Osteoblast (primary cell): ENCODE measurements around the gene NUMA1. TPM values are rescaled to one million over a fixed set of nuclear protein-coding genes. Genes with fewer than 3 reads are reported as not detected.

ENCODE experiments used
- DNase-seq: peaks from one replicate; pipeline ENCODE4 v3.0.0; 2011; ENCODE audit warnings: low spot score, mixed read lengths; ENCODE audit not compliant: insufficient read length; ENCODE audit errors: missing footprints
- H2AFZ ChIP-seq: 2 replicates; pipeline ENCODE4 v1.6.0; 2011; ENCODE audit warnings: mild to moderate bottlenecking, low read length
- H3K27ac ChIP-seq: 2 replicates; pipeline ENCODE4 v1.5.1; 2011; ENCODE audit warnings: mild to moderate bottlenecking, low read depth, low read length, moderate library complexity
- H3K27me3 ChIP-seq: 2 replicates; pipeline ENCODE4 v1.6.0; 2012; ENCODE audit warnings: mild to moderate bottlenecking, control low read depth, inconsistent platforms, low read length, moderate library complexity; ENCODE audit not compliant: insufficient read depth
- H3K36me3 ChIP-seq: 2 replicates; pipeline ENCODE4 v1.5.1; 2011; ENCODE audit warnings: mild to moderate bottlenecking, low read length, control low read depth, moderate library complexity; ENCODE audit not compliant: insufficient read depth
- H3K4me1 ChIP-seq: 2 replicates; pipeline ENCODE4 v1.5.1; 2011; ENCODE audit warnings: mild to moderate bottlenecking, low read length, control low read depth, moderate library complexity; ENCODE audit not compliant: insufficient read depth
- H3K4me2 ChIP-seq: 2 replicates; pipeline ENCODE4 v1.6.0; 2011; ENCODE audit warnings: mild to moderate bottlenecking, low read length; ENCODE audit not compliant: insufficient read depth
- H3K4me3 ChIP-seq: fragments of 200-600 bp; sonication (generic); 3 replicates; pipeline ENCODE4 v1.5.1; 2012; ENCODE audit warnings: mild to moderate bottlenecking, low read length, inconsistent platforms; ENCODE audit not compliant: insufficient read depth
- H3K79me2 ChIP-seq: 2 replicates; pipeline ENCODE4 v1.6.0; 2012; ENCODE audit warnings: mild to moderate bottlenecking, low read length, control low read depth, inconsistent platforms; ENCODE audit not compliant: insufficient read depth
- H3K9me3 ChIP-seq: 2 replicates; pipeline ENCODE4 v1.5.1; 2011; ENCODE audit warnings: low read depth, low read length, control low read depth
- H4K20me1 ChIP-seq: 2 replicates; pipeline ENCODE4 v1.6.0; 2012; ENCODE audit warnings: mild to moderate bottlenecking, low read length, control low read depth; ENCODE audit not compliant: insufficient read depth
- total RNA-seq: library from RNA; depleted of rRNA; stranded (reverse); fragments of >200 nt; gene quantifications from 2 replicates; pipeline ENCODE4 v1.2.3, GENCODE V29; 2012
- TF ChIP-seq, protein P1 (sequence below): IDR thresholded peaks from 2 replicates; pipeline ENCODE4 v1.5.1; 2011; ENCODE audit warnings: mild to moderate bottlenecking, low read depth, low read length, moderate library complexity; ENCODE audit errors: extremely low read depth

Gene NUMA1
- total RNA-seq, 1 donor, result 176 TPM

DNA sequence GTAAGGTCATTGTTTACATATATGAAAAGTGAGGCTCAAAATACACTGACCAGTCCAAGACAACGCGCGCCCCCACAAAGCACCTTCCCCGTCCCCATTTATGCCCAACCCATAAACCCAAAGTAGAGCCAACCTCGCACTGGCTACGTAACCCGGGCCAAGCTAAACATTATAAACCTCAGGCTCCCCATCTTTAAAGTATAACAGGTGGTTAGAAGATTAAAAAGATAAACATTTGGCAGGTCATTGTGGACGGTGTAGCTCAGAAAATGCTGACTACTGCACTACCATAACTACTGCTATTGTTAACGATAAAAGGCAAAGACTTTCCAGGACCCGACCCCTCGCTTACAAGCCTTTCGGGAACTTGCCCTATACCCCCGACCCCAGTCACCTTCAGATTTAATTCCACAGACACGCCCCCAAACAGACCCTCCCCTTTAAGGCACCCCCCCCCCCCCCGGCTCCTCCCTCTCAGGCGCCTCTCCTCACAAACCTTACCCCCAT lies 470 bp downstream of the NUMA1 start:
- Histone ChIP-seq H3K79me2 (peaks cover 51% of the 10 kb centered on the region), H4K20me1 (no peaks in the 10 kb centered on the region), H3K9me3 (no peaks in the 10 kb centered on the region), H3K4me3 (peak overlapping the region; percentile 92), H3K4me1 (peaks cover 20% of the 10 kb centered on the region), H3K4me2 (peak overlapping the region; percentile 99), H3K36me3 (no peaks in the 10 kb centered on the region), H3K27ac (peak overlapping the region; percentile 75), H2AFZ (peak overlapping the region; percentile 83), H3K27me3 (no peaks in the 10 kb centered on the region)
- DNase-seq, result no peak
- TF ChIP-seq, protein P1, sequence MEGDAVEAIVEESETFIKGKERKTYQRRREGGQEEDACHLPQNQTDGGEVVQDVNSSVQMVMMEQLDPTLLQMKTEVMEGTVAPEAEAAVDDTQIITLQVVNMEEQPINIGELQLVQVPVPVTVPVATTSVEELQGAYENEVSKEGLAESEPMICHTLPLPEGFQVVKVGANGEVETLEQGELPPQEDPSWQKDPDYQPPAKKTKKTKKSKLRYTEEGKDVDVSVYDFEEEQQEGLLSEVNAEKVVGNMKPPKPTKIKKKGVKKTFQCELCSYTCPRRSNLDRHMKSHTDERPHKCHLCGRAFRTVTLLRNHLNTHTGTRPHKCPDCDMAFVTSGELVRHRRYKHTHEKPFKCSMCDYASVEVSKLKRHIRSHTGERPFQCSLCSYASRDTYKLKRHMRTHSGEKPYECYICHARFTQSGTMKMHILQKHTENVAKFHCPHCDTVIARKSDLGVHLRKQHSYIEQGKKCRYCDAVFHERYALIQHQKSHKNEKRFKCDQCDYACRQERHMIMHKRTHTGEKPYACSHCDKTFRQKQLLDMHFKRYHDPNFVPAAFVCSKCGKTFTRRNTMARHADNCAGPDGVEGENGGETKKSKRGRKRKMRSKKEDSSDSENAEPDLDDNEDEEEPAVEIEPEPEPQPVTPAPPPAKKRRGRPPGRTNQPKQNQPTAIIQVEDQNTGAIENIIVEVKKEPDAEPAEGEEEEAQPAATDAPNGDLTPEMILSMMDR, result no peak

DNA sequence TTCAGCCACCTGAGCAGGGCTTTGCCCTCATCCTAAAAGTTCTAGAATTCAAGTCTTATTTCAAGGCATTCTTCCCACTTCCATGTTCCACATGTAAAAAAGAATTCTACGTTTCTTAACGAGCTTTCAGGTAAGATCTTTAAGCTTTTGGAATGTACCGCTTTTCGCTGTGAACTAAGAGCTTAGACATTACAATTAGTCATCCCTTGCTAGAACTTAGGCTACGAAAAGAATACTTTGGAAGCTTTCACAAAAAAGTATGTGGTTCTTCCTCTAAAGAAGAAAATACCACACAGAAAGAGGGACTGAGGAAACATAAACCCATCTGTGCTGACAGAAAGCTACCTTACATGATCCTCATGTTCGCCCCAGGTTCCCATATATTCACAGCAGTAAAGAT lies 1.9 kb downstream of the NUMA1 start:
- Histone ChIP-seq H3K36me3 (no peaks in the 10 kb centered on the region), H3K4me2 (peak overlapping the region; percentile 99), H2AFZ (peak overlapping the region; percentile 83), H3K27me3 (no peaks in the 10 kb centered on the region), H3K4me3 (peak overlapping the region; percentile 92), H4K20me1 (no peaks in the 10 kb centered on the region), H3K9me3 (no peaks in the 10 kb centered on the region), H3K27ac (peak overlapping the region; percentile 75), H3K4me1 (peaks cover 20% of the 10 kb centered on the region), H3K79me2 (peaks cover 62% of the 10 kb centered on the region)
- TF ChIP-seq, protein P1, result no peak
- DNase-seq, result peak; percentile 79

DNA sequence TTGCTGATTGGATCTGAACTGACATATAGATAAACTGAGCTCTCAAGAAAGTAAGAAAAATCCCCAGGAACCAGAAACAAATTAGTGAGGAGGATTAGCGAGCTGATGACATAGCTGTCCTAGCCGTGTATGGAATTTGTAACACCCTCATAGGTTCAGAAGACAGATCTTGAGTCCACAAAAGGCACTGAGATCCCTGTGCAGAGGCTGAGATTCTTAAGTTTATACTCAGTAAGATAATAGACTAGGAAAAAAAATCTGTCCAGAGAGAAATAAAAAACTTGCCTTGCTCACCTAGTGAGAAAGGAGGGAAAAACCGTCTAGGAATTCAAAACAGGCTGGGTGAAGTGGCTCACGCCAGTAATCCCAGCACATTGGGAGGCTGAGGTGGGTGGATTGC lies 4.6 kb downstream of the NUMA1 start:
- no peak for DNase-seq
- H3K4me3 ChIP-seq, result no peak overlapping the region
- peaks cover 39% of the 10 kb centered on the region for H3K4me1 ChIP-seq
- no peak overlapping the region for H3K27ac ChIP-seq
- TF ChIP-seq, protein P1, result no peak
- H4K20me1 ChIP-seq, result no peaks in the 10 kb centered on the region
- no peaks in the 10 kb centered on the region for H3K9me3 ChIP-seq
- H3K79me2 ChIP-seq, result peaks cover 82% of the 10 kb centered on the region
- no peak overlapping the region for H2AFZ ChIP-seq
- no peaks in the 10 kb centered on the region for H3K27me3 ChIP-seq
- no peaks in the 10 kb centered on the region for H3K36me3 ChIP-seq
- H3K4me2 ChIP-seq, result no peak overlapping the region

DNA sequence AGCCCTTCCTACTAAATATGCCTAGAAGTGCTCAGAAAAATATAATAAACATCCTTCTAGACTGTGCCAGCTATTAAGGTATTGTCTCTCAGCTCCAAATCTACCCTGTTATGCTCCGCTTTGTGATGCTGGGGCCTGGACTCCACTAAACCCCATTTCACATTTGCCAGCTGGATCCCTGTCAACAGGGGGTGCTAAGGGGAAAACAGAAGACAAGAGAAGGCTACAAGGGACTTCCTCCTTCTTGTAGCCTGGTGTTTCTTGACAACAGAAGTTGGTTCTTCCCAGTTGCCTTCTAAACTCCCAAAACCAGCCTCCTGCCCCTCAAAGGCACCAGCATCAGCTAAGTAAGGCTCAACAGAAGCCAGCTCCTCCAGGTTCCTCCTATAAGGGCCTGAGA lies 5.2 kb downstream of the NUMA1 start:
- no peak overlapping the region for H3K4me3 ChIP-seq
- DNase-seq, result no peak
- H3K9me3 ChIP-seq, result no peaks in the 10 kb centered on the region
- peak overlapping the region; percentile 25 for H2AFZ ChIP-seq
- H3K27ac ChIP-seq, result no peak overlapping the region
- H3K36me3 ChIP-seq, result no peaks in the 10 kb centered on the region
- peaks cover 89% of the 10 kb centered on the region for H3K79me2 ChIP-seq
- H4K20me1 ChIP-seq, result no peaks in the 10 kb centered on the region
- TF ChIP-seq, protein P1, result peak; percentile 14
- H3K4me2 ChIP-seq, result no peak overlapping the region
- H3K4me1 ChIP-seq, result peaks cover 46% of the 10 kb centered on the region
- no peaks in the 10 kb centered on the region for H3K27me3 ChIP-seq
